GM23248 (cell line): ENCODE data around the gene ADAMTSL2. TPM values are rescaled to one million over a fixed set of nuclear protein-coding genes. Genes with fewer than 3 reads are reported as not detected.

Experiments used
- DNase-seq: peaks from one replicate; pipeline ENCODE4 v3.0.0-alpha.2; 2015
- H2AFZ ChIP-seq: fragments of 200-600 bp; sonication (generic); 2 replicates; pipeline ENCODE4 v1.6.1; 2016; ENCODE audit warnings: antibody characterized with exemption
- H3F3A ChIP-seq: fragments of 200-600 bp; sonication (generic); 2 replicates; pipeline ENCODE4 v1.6.1; 2016; ENCODE audit warnings: mild to moderate bottlenecking, antibody characterized with exemption, mixed run types; ENCODE audit not compliant: insufficient read depth
- H3K27ac ChIP-seq: fragments of 200-600 bp; sonication (generic); 2 replicates; pipeline ENCODE4 v1.5.1; 2016; ENCODE audit warnings: mild to moderate bottlenecking
- H3K27me3 ChIP-seq: fragments of 200-600 bp; sonication (generic); replicated peaks from 2 replicates; pipeline ENCODE4 v1.6.1; 2016; ENCODE audit warnings: mild to moderate bottlenecking; ENCODE audit not compliant: insufficient read depth
- H3K36me3 ChIP-seq: fragments of 200-600 bp; sonication (generic); 2 replicates; pipeline ENCODE4 v1.6.1; 2016; ENCODE audit warnings: low read depth, mild to moderate bottlenecking
- H3K4me1 ChIP-seq: fragments of 200-600 bp; sonication (generic); 2 replicates; pipeline ENCODE4 v1.6.1; 2016; ENCODE audit warnings: mild to moderate bottlenecking; ENCODE audit not compliant: insufficient read depth
- H3K4me2 ChIP-seq: fragments of 200-600 bp; sonication (generic); one replicate; pipeline ENCODE4 v1.6.1; 2016; ENCODE audit warnings: mild to moderate bottlenecking; ENCODE audit not compliant: unreplicated experiment
- H3K4me3 ChIP-seq: fragments of 200-600 bp; sonication (generic); 2 replicates; pipeline ENCODE4 v1.5.1; 2016; ENCODE audit warnings: mild to moderate bottlenecking
- H3K79me2 ChIP-seq: fragments of 200-600 bp; sonication (generic); 2 replicates; pipeline ENCODE4 v1.6.1; 2016; ENCODE audit warnings: mild to moderate bottlenecking; ENCODE audit not compliant: insufficient read depth
- H3K9ac ChIP-seq: fragments of 200-600 bp; sonication (generic); 2 replicates; pipeline ENCODE4 v1.6.1; 2016; ENCODE audit warnings: mild to moderate bottlenecking
- H3K9me2 ChIP-seq: fragments of 200-600 bp; sonication (generic); 2 replicates; pipeline ENCODE4 v1.6.1; 2016; ENCODE audit warnings: mixed run types, mild to moderate bottlenecking, moderate library complexity; ENCODE audit not compliant: insufficient read depth
- H3K9me3 ChIP-seq: fragments of 200-600 bp; sonication (generic); one replicate; pipeline ENCODE4 v1.6.1; 2017; ENCODE audit warnings: low read depth
- H4K20me1 ChIP-seq: fragments of 200-600 bp; sonication (generic); 2 replicates; pipeline ENCODE4 v1.6.0; 2016; ENCODE audit not compliant: insufficient read depth
- EZH2 ChIP-seq: fragments of 200-600 bp; sonication (generic); IDR thresholded peaks from 2 replicates; pipeline ENCODE4 v1.6.1; 2018; ENCODE audit warnings: antibody characterized with exemption, mild to moderate bottlenecking; ENCODE audit not compliant: insufficient read depth, poor library complexity, severe bottlenecking
- EZH2phosphoT487 ChIP-seq: fragments of 200-600 bp; sonication (generic); IDR thresholded peaks from 2 replicates; pipeline ENCODE4 v1.6.1; 2018; ENCODE audit warnings: antibody characterized with exemption, moderate library complexity, mild to moderate bottlenecking, low read depth; ENCODE audit not compliant: insufficient read depth
- whole genome bisulfite sequencing, 2 experiments: methylation state at CpG; one replicate each; pipeline ENCODE4 v1.1.6; 2015 to 2017; ENCODE audit warnings: low lambda C conversion rate in 2 of 2, low coverage in 1 of 2; ENCODE audit errors: missing lambda C conversion rate in 2 of 2; 5-methylcytosine and 5-hydroxymethylcytosine counted together
- in situ Hi-C: fragments of 300-500 bp; cut with MboI; formaldehyde crosslinking; loops from 2 replicates; pipeline ENCODE4 v1.15.0; 2020
- polyA plus RNA-seq: library from polyadenylated mRNA; unstranded; fragments of >200 nt; fragmentation: Nextera tagmentation; extraction: Ambion mirVana; gene quantifications from 2 replicates; pipeline ENCODE4 v1.2.1, GENCODE V29; 2016
- total RNA-seq: library from RNA; depleted of rRNA; stranded (reverse); fragments of >200 nt; shearing (Covaris generic); gene quantifications from 2 replicates; pipeline ENCODE4 v1.2.3, GENCODE V29; 2014

The ADAMTSL2 gene
- total and polyA plus RNA-seq, 2 experiments from 2014 or later, result 0.11 TPM; not detected in 1

GRCh38 chr9:133547116-133547515 lies 12.6 kb downstream of the ADAMTSL2 start:
- no peaks in the 10 kb centered on the region for H3K27me3 ChIP-seq

GRCh38 chr9:133551446-133551845 lies 16.9 kb downstream of the ADAMTSL2 start:
- no peaks in the 10 kb centered on the region for H3K9me2 ChIP-seq
- DNase-seq, result no peak
- WGBS, 2 experiments, result 64 to 72% methylated on average over 6 to 7 of the region's 7 CpGs
- H3K27ac ChIP-seq, result no peak overlapping the region
- H3K27me3 ChIP-seq, result no peaks in the 10 kb centered on the region
- no peaks in the 10 kb centered on the region for H4K20me1 ChIP-seq
- no peaks in the 10 kb centered on the region for H3K9me3 ChIP-seq
- H3K36me3 ChIP-seq, result no peaks in the 10 kb centered on the region
- no peak overlapping the region for H2AFZ ChIP-seq
- no peaks in the 10 kb centered on the region for H3K79me2 ChIP-seq
- no peak overlapping the region for H3K4me2 ChIP-seq
- H3F3A ChIP-seq, result no peaks in the 10 kb centered on the region
- TF ChIP-seq EZH2phosphoT487 (no peak), EZH2 (no peak)
- no peaks in the 10 kb centered on the region for H3K4me1 ChIP-seq
- no peak overlapping the region for H3K4me3 ChIP-seq
- no peak overlapping the region for H3K9ac ChIP-seq
- in situ Hi-C loops, result no loop called here

More at GRCh38 chr9:133547116-133547515, 12.6 kb downstream of the ADAMTSL2 start:
- in situ Hi-C loops, result no loop called here
- Histone ChIP-seq H3K4me3 (no peak overlapping the region), H3K9me3 (no peaks in the 10 kb centered on the region), H3K9me2 (no peaks in the 10 kb centered on the region), H3K79me2 (no peaks in the 10 kb centered on the region), H3K4me1 (no peaks in the 10 kb centered on the region), H2AFZ (no peak overlapping the region), H3K36me3 (no peaks in the 10 kb centered on the region), H3K4me2 (no peak overlapping the region), H3F3A (no peaks in the 10 kb centered on the region), H3K9ac (no peak overlapping the region), H3K27ac (no peak overlapping the region), H4K20me1 (no peaks in the 10 kb centered on the region)
- 62 to 65% methylated on average over 15 of the region's 15 CpGs for WGBS, 2 experiments
- DNase-seq, result no peak
- TF ChIP-seq EZH2, result no peak
- no peak for TF ChIP-seq EZH2phosphoT487

GRCh38 chr9:133552236-133552635 lies 17.7 kb downstream of the ADAMTSL2 start:
- WGBS, 2 experiments, result 77 to 80% methylated on average over 8 of the region's 8 CpGs
- no peaks in the 10 kb centered on the region for H3F3A ChIP-seq
- TF ChIP-seq EZH2phosphoT487, result no peak
- no peak for TF ChIP-seq EZH2
- no peaks in the 10 kb centered on the region for H3K27me3 ChIP-seq
- no peaks in the 10 kb centered on the region for H4K20me1 ChIP-seq
- H3K36me3 ChIP-seq, result no peaks in the 10 kb centered on the region
- H3K27ac ChIP-seq, result no peak overlapping the region
- H2AFZ ChIP-seq, result no peak overlapping the region
- no peak overlapping the region for H3K9ac ChIP-seq
- no peak overlapping the region for H3K4me2 ChIP-seq
- in situ Hi-C loops, result no loop called here
- H3K9me3 ChIP-seq, result no peaks in the 10 kb centered on the region
- no peak for DNase-seq
- no peaks in the 10 kb centered on the region for H3K79me2 ChIP-seq
- no peaks in the 10 kb centered on the region for H3K9me2 ChIP-seq
- no peaks in the 10 kb centered on the region for H3K4me1 ChIP-seq
- H3K4me3 ChIP-seq, result no peak overlapping the region

GRCh38 chr9:133553123-133553522 lies 18.6 kb downstream of the ADAMTSL2 start:
- TF ChIP-seq EZH2phosphoT487 (no peak), EZH2 (no peak)
- H3K9me2 ChIP-seq, result no peaks in the 10 kb centered on the region
- H3K27ac ChIP-seq, result no peak overlapping the region
- no peak overlapping the region for H3K4me2 ChIP-seq
- H4K20me1 ChIP-seq, result no peaks in the 10 kb centered on the region
- in situ Hi-C loops, result no loop called here
- WGBS, 2 experiments, result 69 to 73% methylated on average over 10 of the region's 10 CpGs
- no peaks in the 10 kb centered on the region for H3K9me3 ChIP-seq
- no peaks in the 10 kb centered on the region for H3K79me2 ChIP-seq
- DNase-seq, result no peak
- no peaks in the 10 kb centered on the region for H3F3A ChIP-seq
- H3K36me3 ChIP-seq, result no peaks in the 10 kb centered on the region
- H3K9ac ChIP-seq, result no peak overlapping the region
- no peak overlapping the region for H2AFZ ChIP-seq
- H3K27me3 ChIP-seq, result no peaks in the 10 kb centered on the region
- no peak overlapping the region for H3K4me3 ChIP-seq
- peaks cover 5% of the 10 kb centered on the region for H3K4me1 ChIP-seq
